NCI-H460 (cell line): ENCODE data around the gene PTGR1. TPM values are rescaled to one million over a fixed set of nuclear protein-coding genes. Genes with fewer than 3 reads are reported as not detected.
"Not testable (repeated sequence)": the region's sequence is repeated elsewhere in the genome, so short reads cannot be mapped to it uniquely, and the experiment has no call there.

Experiments used
- DNase-seq: peaks from one replicate; pipeline ENCODE4 v3.0.0-alpha.2; 2016; ENCODE audit warnings: low read depth; ENCODE audit errors: extremely low read depth
- total RNA-seq: library from RNA; depleted of rRNA; stranded (reverse); fragments of >200 nt; shearing (Covaris generic); gene quantifications from 2 replicates; pipeline ENCODE4 v1.2.3, GENCODE V29; 2014

The PTGR1 gene
- total RNA-seq, 1 experiment from 2014 or later = 351 TPM

GRCh38 chr9:111615928-111616327, 16.5 kb upstream of the PTGR1 start:
- no peak for DNase-seq

- DNase-seq = no peak
These were observed 14.1 kb upstream of the PTGR1 start for GRCh38 chr9:111613436-111614040.

GRCh38 chr9:111610845-111611244, 11.4 kb upstream of the PTGR1 start:
- DNase-seq = no peak

- no peak for DNase-seq
These were observed 10.7 kb upstream of the PTGR1 start for GRCh38 chr9:111610149-111610548.

GRCh38 chr9:111605041-111605559, 5.7 kb upstream of the PTGR1 start:
- no peak for DNase-seq

GRCh38 chr9:111604054-111604615, 4.7 kb upstream of the PTGR1 start:
- DNase-seq = no peak

GRCh38 chr9:111603041-111603440, 3.6 kb upstream of the PTGR1 start:
- DNase-seq = no peak

- DNase-seq = peak; percentile 96
These were observed 2.0 kb upstream of the PTGR1 start for GRCh38 chr9:111601237-111602018.

GRCh38 chr9:111599955-111600343, 502 bp upstream of the PTGR1 start:
- DNase-seq = no peak

- no peak for DNase-seq
These were observed 735 bp downstream of the PTGR1 start for GRCh38 chr9:111598733-111599091.

- DNase-seq = no peak
These were observed 1.4 kb downstream of the PTGR1 start for GRCh38 chr9:111597852-111598732.

- DNase-seq = no peak
These were observed 10.6 kb downstream of the PTGR1 start for GRCh38 chr9:111588846-111589245.

GRCh38 chr9:111586378-111586777, 13.1 kb downstream of the PTGR1 start:
- no peak for DNase-seq

- no peak for DNase-seq
These were observed 16.6 kb downstream of the PTGR1 start for GRCh38 chr9:111582888-111583287.

GRCh38 chr9:111572950-111573604, 26.4 kb downstream of the PTGR1 start:
- DNase-seq = no peak

GRCh38 chr9:111568127-111568526, 31.3 kb downstream of the PTGR1 start:
- DNase-seq = not testable (repeated sequence)

- DNase-seq = no peak
These were observed 33.2 kb downstream of the PTGR1 start for GRCh38 chr9:111566234-111566633.

- no peak for DNase-seq
These were observed 38.2 kb downstream of the PTGR1 start for GRCh38 chr9:111561165-111561719.

GRCh38 chr9:111559000-111559610, 40.3 kb downstream of the PTGR1 start:
- peak; percentile 32 for DNase-seq

GRCh38 chr9:111555425-111555824, 44.0 kb downstream of the PTGR1 start:
- DNase-seq = not testable (repeated sequence)
